Measurements from ENCODE around the gene MN1.

MN1 gene

GRCh38 chr22:27782088-27782487, 19.5 kb downstream of the MN1 start:
- no peak for DNase-seq

- DNase-seq = no peak
These were observed 21.4 kb downstream of the MN1 start for GRCh38 chr22:27780161-27780575.

GRCh38 chr22:27779643-27780042, 21.9 kb downstream of the MN1 start:
- no peak for DNase-seq

- no peak for DNase-seq
These were observed 23.1 kb downstream of the MN1 start for GRCh38 chr22:27778294-27779090.

- DNase-seq = no peak
These were observed 24.4 kb downstream of the MN1 start for GRCh38 chr22:27777128-27777527.

GRCh38 chr22:27776650-27776958, 25.0 kb downstream of the MN1 start:
- DNase-seq = no peak

- DNase-seq = no peak
These were observed 25.6 kb downstream of the MN1 start for GRCh38 chr22:27775758-27776649.

- DNase-seq = no peak
These were observed 26.4 kb downstream of the MN1 start for GRCh38 chr22:27775087-27775698.

GRCh38 chr22:27774200-27774599, 27.4 kb downstream of the MN1 start:
- DNase-seq = no peak

GRCh38 chr22:27772984-27773498, 28.5 kb downstream of the MN1 start:
- DNase-seq = no peak

GRCh38 chr22:27772081-27772983, 29.2 kb downstream of the MN1 start:
- DNase-seq = no peak

GRCh38 chr22:27771637-27772036, 29.9 kb downstream of the MN1 start:
- DNase-seq = no peak

- no peak for DNase-seq
These were observed 32.5 kb downstream of the MN1 start for GRCh38 chr22:27769012-27769411.

GRCh38 chr22:27768027-27768653, 33.4 kb downstream of the MN1 start:
- DNase-seq = no peak

GRCh38 chr22:27766679-27767078, 34.9 kb downstream of the MN1 start:
- no peak for DNase-seq

- DNase-seq = no peak
These were observed 35.8 kb downstream of the MN1 start for GRCh38 chr22:27765706-27766291.

GRCh38 chr22:27764722-27765236, 36.8 kb downstream of the MN1 start:
- DNase-seq = no peak

- no peak for DNase-seq
These were observed 39.9 kb downstream of the MN1 start for GRCh38 chr22:27761665-27762064.

GRCh38 chr22:27761000-27761399, 40.6 kb downstream of the MN1 start:
- DNase-seq = no peak

GRCh38 chr22:27760474-27760873, 41.1 kb downstream of the MN1 start:
- DNase-seq = no peak

GRCh38 chr22:27757928-27758525, 43.5 kb downstream of the MN1 start:
- DNase-seq = no peak

Measured in NCI-H1930 (cell line).